Measurements from ENCODE around the gene PRDM4.
A peak's percentile ranks its signal among the peaks of the same experiment; 100 is the strongest.

The PRDM4 gene

DNA sequence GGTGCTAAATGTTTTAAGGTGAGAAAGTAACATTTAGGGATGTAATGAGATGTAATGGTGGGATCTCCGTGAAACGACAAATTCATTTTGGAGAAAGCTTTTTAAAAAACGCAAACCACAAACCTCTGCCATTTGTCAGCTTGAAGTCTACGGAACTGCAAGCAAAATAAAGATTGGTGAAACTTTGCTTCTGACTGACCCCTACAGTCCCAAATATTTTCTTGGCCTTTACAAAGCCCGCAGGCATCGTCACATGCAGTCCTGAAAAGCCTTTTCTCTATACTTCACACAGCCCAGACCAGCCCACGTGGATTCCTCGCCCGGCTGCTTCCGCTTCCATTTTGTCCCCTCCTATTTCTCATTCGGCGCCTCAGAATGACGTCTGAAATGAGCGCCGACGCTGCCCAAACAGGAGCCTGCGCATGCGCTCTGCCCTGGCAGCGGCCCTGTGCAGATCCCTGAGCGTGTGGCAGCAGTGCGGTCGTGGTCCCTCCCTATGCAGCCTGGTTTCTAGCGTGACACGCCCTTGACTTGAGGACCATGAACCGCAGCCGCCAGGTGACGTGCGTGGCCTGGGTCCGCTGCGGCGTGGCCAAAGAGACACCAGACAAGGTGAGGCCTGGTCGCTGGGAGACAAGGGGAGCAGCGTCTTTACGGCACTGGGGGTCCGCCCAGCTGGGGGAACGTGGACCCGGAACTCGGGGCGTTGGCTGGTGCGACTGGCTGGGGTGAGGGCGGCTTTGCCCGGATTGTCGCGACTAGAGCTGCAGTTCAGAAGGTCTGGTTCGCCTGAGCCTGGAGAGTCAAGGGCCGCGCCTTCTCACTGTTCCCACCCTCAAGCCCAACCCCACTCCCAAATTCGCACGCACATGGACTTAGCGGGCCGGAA, 75.3 kb downstream of the PRDM4 start, which contains the start of gene PWP1:
TSS of gene PWP1 (plus strand) at position 440 of the 889 bp plus-strand sequence. CDS start at position 541, 101 bp downstream.
- peak; percentile 95 for DNase-seq

GRCh38 chr12:107684990-107685359, 76.0 kb downstream of the PRDM4 start:
- DNase-seq: peak; percentile 25

DNA sequence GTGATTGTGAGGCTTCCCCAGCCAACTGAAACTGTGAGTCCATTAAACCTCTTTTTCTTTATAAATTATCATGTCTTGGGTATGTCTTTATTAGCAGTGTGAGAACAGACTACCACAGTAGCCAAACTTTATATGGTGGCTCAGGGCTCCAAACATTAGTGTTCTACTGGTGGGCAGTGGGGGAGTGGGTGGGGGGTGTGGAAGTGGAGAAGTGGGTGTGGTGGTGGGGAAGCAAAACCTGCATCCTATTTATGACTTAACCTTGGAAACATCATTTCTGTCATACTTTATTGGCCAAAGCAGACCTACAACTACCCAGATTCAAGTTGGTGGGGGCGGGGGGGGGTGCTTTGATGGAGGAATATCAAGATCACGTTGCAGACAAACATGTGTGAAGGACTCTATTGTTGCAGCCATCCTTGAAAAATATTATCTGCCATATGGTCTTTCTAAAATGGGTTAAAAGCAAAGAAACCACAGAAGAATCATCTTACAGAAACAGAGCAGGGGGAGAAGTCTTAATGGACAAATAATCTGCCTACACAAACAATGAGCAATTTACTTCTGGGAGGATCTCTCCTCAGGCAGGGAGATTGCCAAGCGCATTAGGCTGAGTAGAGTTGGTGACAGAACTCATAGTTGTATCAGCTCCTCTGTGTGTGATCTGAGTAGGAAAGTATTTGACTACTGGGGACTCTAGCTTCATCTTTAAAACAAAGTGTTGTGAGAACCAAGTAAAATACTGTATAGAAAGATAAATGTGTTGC, 76.7 kb downstream of the PRDM4 start:
- no peak for DNase-seq
